NCI-H345 treated with DMSO at 0.1 percent for 48 hours (cell line): Measurements from ENCODE around the gene ZBTB17.

Experiments
- DNase-seq: peaks from one replicate; lab custom pipeline; 2025; ENCODE audit not compliant: unreplicated experiment; lab: John Stamatoyannopoulos, UW

The ZBTB17 gene

GRCh38 chr1:15961492-15961891 is 14.4 kb downstream of the ZBTB17 start:
- no peak for DNase-seq

- no peak for DNase-seq
Measured at GRCh38 chr1:15960808-15961207, 15.1 kb downstream of the ZBTB17 start.

- DNase-seq, result no peak
Measured at GRCh38 chr1:15959827-15960446, 16.0 kb downstream of the ZBTB17 start.

GRCh38 chr1:15959424-15959823 is 16.5 kb downstream of the ZBTB17 start:
- DNase-seq, result no peak

GRCh38 chr1:15958793-15959192 is 17.1 kb downstream of the ZBTB17 start:
- no peak for DNase-seq

- DNase-seq, result no peak
Measured at GRCh38 chr1:15958111-15958510, 17.8 kb downstream of the ZBTB17 start.

GRCh38 chr1:15957221-15958095 is 18.4 kb downstream of the ZBTB17 start:
- no peak for DNase-seq

- no peak for DNase-seq
Measured at GRCh38 chr1:15956150-15956549, 19.8 kb downstream of the ZBTB17 start.

- DNase-seq, result no peak
Measured at GRCh38 chr1:15955552-15955951, 20.3 kb downstream of the ZBTB17 start.

GRCh38 chr1:15954316-15954715 is 21.6 kb downstream of the ZBTB17 start:
- no peak for DNase-seq

- peak; percentile 97 for DNase-seq
Measured at GRCh38 chr1:15953791-15954241, 22.1 kb downstream of the ZBTB17 start.

GRCh38 chr1:15953294-15953771 is 22.6 kb downstream of the ZBTB17 start:
- DNase-seq, result no peak

GRCh38 chr1:15952317-15953258 is 23.3 kb downstream of the ZBTB17 start:
- no peak for DNase-seq

- no peak for DNase-seq
Measured at GRCh38 chr1:15951341-15952153, 24.4 kb downstream of the ZBTB17 start.

- no peak for DNase-seq
Measured at GRCh38 chr1:15950763-15951295, 25.1 kb downstream of the ZBTB17 start.

GRCh38 chr1:15950302-15950701 is 25.6 kb downstream of the ZBTB17 start:
- no peak for DNase-seq

GRCh38 chr1:15949453-15950245 is 26.3 kb downstream of the ZBTB17 start:
- no peak for DNase-seq

GRCh38 chr1:15948595-15949452 is 27.1 kb downstream of the ZBTB17 start:
- no peak for DNase-seq
